ENCODE results near the gene ZNF282.

DNA sequence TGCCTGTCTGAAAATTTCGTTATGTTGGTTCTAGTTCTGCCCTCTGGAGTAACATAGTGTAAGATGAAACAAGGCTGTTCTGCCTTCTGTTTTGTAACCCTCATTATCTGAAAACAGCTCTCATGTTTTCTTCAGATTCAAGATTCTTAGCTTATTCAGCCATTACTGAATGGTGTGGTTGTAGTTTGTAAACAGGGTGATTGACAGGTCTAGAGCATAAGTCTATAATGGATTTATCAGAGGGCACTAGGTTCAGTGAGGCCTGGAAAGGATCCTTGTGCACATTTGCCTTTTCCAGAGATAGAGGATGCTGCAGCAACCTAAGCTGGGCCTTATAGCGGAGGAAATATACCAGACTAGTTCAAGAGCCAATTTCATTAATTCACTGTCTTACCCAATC, 42.0 kb upstream of the ZNF282 start:
- TF ChIP-seq CTCF (IDR thresholded peaks at IDR 0.05; ENCODE audit: insufficient read depth, low read length, poor library complexity, severe bottlenecking), result no peak
- TF ChIP-seq EZH2phosphoT487 (conservative IDR thresholded peaks at IDR 0.05; ENCODE audit: low read length), result no peak

Data from SU-DHL-6 (cell line).